Natural killer cell (primary cell): ENCODE results near the gene NINJ1. TPM values are rescaled to one million over a fixed set of nuclear protein-coding genes. Genes with fewer than 3 reads are reported as not detected.
"Not testable (repeated sequence)": the region's sequence is repeated elsewhere in the genome, so short reads cannot be mapped to it uniquely, and the experiment has no call there.

Source experiments
- ATAC-seq, 3 donors: fragments of 150-1000 bp in 2 of 3; fragments of 200-7000 bp in 1 of 3; cut with Tn5 transposase; 1 replicate in 1 of 3; 2 replicates in 2 of 3; pipeline ENCODE4 v1.10.0; 2021; ENCODE audit warnings: mild to moderate bottlenecking in 2 of 3, moderate library complexity in 2 of 3
- DNase-seq, 2 donors: peaks; one replicate each; pipeline versions ENCODE4 v3.0.0 to v3.0.0-alpha.2; 2013 to 2021; ENCODE audit warnings: mixed read lengths in 1 of 2
- H3K27ac ChIP-seq: one replicate; pipeline ENCODE4 v1.5.1; 2013; ENCODE audit warnings: mild to moderate bottlenecking, low read length
- H3K27me3 ChIP-seq: one replicate; pipeline ENCODE4 v1.6.1; 2013; ENCODE audit warnings: low read length; ENCODE audit not compliant: control insufficient read depth, insufficient read depth
- H3K36me3 ChIP-seq: one replicate; pipeline ENCODE4 v1.6.1; 2013; ENCODE audit warnings: low read length; ENCODE audit not compliant: control insufficient read depth, insufficient read depth
- H3K4me1 ChIP-seq: one replicate; pipeline ENCODE4 v1.6.1; 2013; ENCODE audit warnings: low read length; ENCODE audit not compliant: control insufficient read depth, insufficient read depth
- H3K4me3 ChIP-seq: one replicate; pipeline ENCODE4 v1.5.1; 2013; ENCODE audit warnings: low read length
- H3K9me3 ChIP-seq: one replicate; pipeline ENCODE4 v1.6.1; 2013; ENCODE audit warnings: low read length; ENCODE audit not compliant: control insufficient read depth, insufficient read depth
- H3K27ac Mint-ChIP-seq, 2 donors: one replicate each; pipeline ENCODE4 v1.8.0; 2022; ENCODE audit warnings: mild to moderate bottlenecking in 2 of 2, mixed read lengths in 2 of 2, moderate library complexity in 1 of 2
- H3K27me3 Mint-ChIP-seq, 2 donors: one replicate each; pipeline ENCODE4 v1.8.0; 2022; ENCODE audit warnings: low read depth in 2 of 2, mixed read lengths in 2 of 2
- H3K36me3 Mint-ChIP-seq: one replicate; pipeline ENCODE4 v1.8.0; 2022; ENCODE audit warnings: mixed read lengths
- H3K4me1 Mint-ChIP-seq, 2 donors: one replicate each; pipeline ENCODE4 v1.8.0; 2022; ENCODE audit warnings: mixed read lengths in 2 of 2
- H3K4me3 Mint-ChIP-seq: one replicate; pipeline ENCODE4 v1.8.0; 2022; ENCODE audit warnings: mild to moderate bottlenecking, moderate library complexity, mixed read lengths
- H3K9me3 Mint-ChIP-seq, 2 donors: one replicate each; pipeline ENCODE4 v1.8.0; 2022; ENCODE audit warnings: mixed read lengths in 2 of 2
- CTCF ChIP-seq: fragments of 200-600 bp; IDR thresholded peaks from one replicate; pipeline ENCODE4 v1.8.0; 2022; ENCODE audit warnings: antibody characterized with exemption
- WGBS: methylation state at CpG from one replicate; pipeline ENCODE4 v1.1.7; 2013; ENCODE audit warnings: missing lambda C conversion rate; ENCODE audit not compliant: insufficient coverage; 5-methylcytosine and 5-hydroxymethylcytosine counted together
- intact Hi-C: fragments of 100-400 bp; cut with micrococcal nuclease; formaldehyde crosslinking; loops from one replicate; pipeline ENCODE4 v1.14.2; 2022
- total RNA-seq, 4 donors: library from RNA; stranded (reverse); fragments of 120-200 nt in 1 of 4; gene quantifications; one replicate each; pipeline versions ENCODE4 v1.2.3 to v1.2.4, GENCODE V29; 2013 to 2022

The NINJ1 gene
- total RNA-seq, 3 donors from 2014 or later (not counting 1 experiment from before 2014, with no cell fraction given), result 87.3 to 121 (median 93.8) TPM

GRCh38 chr9:93148721-93149120 is 14.7 kb upstream of the NINJ1 start:
- DNase-seq (no peak), ATAC-seq (no peak)
- Histone ChIP-seq H3K4me3 (no peak overlapping the region), H3K4me1 (peaks cover 10% of the 10 kb centered on the region), H3K36me3 (no peaks in the 10 kb centered on the region), H3K9me3 (no peaks in the 10 kb centered on the region), H3K27me3 (no peaks in the 10 kb centered on the region), H3K27ac (no peak overlapping the region)
- intact Hi-C loops, result no loop called here
- Mint-ChIP-seq H3K4me3 (no peak overlapping the region), H3K36me3 (no peaks in the 10 kb centered on the region), H3K9me3 (no peaks in the 10 kb centered on the region), H3K4me1 (peaks cover 6 to 10% of the 10 kb centered on the region in 2 donors), H3K27me3 (no peaks in the 10 kb centered on the region), H3K27ac (no peak overlapping the region)
- TF ChIP-seq CTCF, result no peak
- 88% methylated on average over 2 of the region's 2 CpGs for WGBS

GRCh38 chr9:93147632-93148031 is 13.6 kb upstream of the NINJ1 start:
- H3K27ac Mint-ChIP-seq, result no peak overlapping the region

GRCh38 chr9:93146696-93147095 is 12.6 kb upstream of the NINJ1 start:
- peaks cover 30% of the 10 kb centered on the region for H3K4me1 ChIP-seq
- H3K36me3 Mint-ChIP-seq, H3K27ac ChIP-seq, H3K4me3 ChIP-seq, H3K27me3 ChIP-seq, H3K9me3 Mint-ChIP-seq, H3K27me3 Mint-ChIP-seq, intact Hi-C loops, H3K36me3 ChIP-seq, H3K27ac Mint-ChIP-seq, H3K4me3 Mint-ChIP-seq, H3K9me3 ChIP-seq: not testable (repeated sequence)
- peak in 1 of 2 donors; percentile 58 for DNase-seq
- WGBS, result 74% methylated on average over 6 of the region's 6 CpGs
- peak in 2 of 3 donors; percentile 15 to 37 for ATAC-seq
- peaks cover 6 to 16% of the 10 kb centered on the region in 2 donors for H3K4me1 Mint-ChIP-seq

More at GRCh38 chr9:93147632-93148031, 13.6 kb upstream of the NINJ1 start:
- ATAC-seq (no peak), DNase-seq (no peak)
- H3K9me3 ChIP-seq, result no peaks in the 10 kb centered on the region
- Mint-ChIP-seq H3K36me3 (no peaks in the 10 kb centered on the region), H3K4me1 (peaks cover 6 to 16% of the 10 kb centered on the region in 2 donors), H3K9me3 (no peaks in the 10 kb centered on the region), H3K4me3 (no peak overlapping the region), H3K27me3 (no peaks in the 10 kb centered on the region)
- no peak for TF ChIP-seq CTCF
- H3K4me3 ChIP-seq, result no peak overlapping the region
- no peak overlapping the region for H3K27ac ChIP-seq
- H3K36me3 ChIP-seq, result no peaks in the 10 kb centered on the region
- intact Hi-C loops, result no loop called here
- peaks cover 21% of the 10 kb centered on the region for H3K4me1 ChIP-seq
- H3K27me3 ChIP-seq, result no peaks in the 10 kb centered on the region
- 96% methylated on average over 1 of the region's 2 CpGs for WGBS

- intact Hi-C loops, result no loop called here
These were observed 9.9 kb upstream of the NINJ1 start for GRCh38 chr9:93143830-93144530.

More at GRCh38 chr9:93143830-93144530, 9.9 kb upstream of the NINJ1 start:
- no peaks in the 10 kb centered on the region for H3K36me3 ChIP-seq
- peaks cover 6 to 20% of the 10 kb centered on the region in 2 donors for H3K4me1 Mint-ChIP-seq
- 8% methylated on average over 13 of the region's 15 CpGs for WGBS
- H3K4me3 Mint-ChIP-seq, result peak overlapping the region; percentile 25
- no peaks in the 10 kb centered on the region for H3K9me3 Mint-ChIP-seq
- TF ChIP-seq CTCF, result no peak
- H3K9me3 ChIP-seq, result no peaks in the 10 kb centered on the region
- ATAC-seq, result peak; percentile 66 to 76 (median 74)
- H3K27ac ChIP-seq, result peak overlapping the region; percentile 57
- no peak overlapping the region for H3K4me3 ChIP-seq
- H3K27me3 Mint-ChIP-seq, result no peaks in the 10 kb centered on the region
- H3K36me3 Mint-ChIP-seq, result no peaks in the 10 kb centered on the region
- peaks cover 33% of the 10 kb centered on the region for H3K4me1 ChIP-seq
- DNase-seq, result peak in 1 of 2 donors; percentile 84
- peak overlapping the region in 1 of 2 donors; percentile 15 for H3K27ac Mint-ChIP-seq
- H3K27me3 ChIP-seq, result no peaks in the 10 kb centered on the region
